NCI-H1417 treated with DMSO at 0.1 percent for 48 hours (cell line): ENCODE results near the gene FAM13A.
"Not testable (repeated sequence)": the region's sequence is repeated elsewhere in the genome, so short reads cannot be mapped to it uniquely, and the experiment has no call there.

ENCODE experiments used
- DNase-seq: peaks from one replicate; lab custom pipeline; 2025; lab: John Stamatoyannopoulos, UW

The FAM13A gene

GRCh38 chr4:88958080-88958479, 98.9 kb downstream of the FAM13A start:
- DNase-seq, result no peak

- no peak for DNase-seq
These were observed 99.4 kb downstream of the FAM13A start for GRCh38 chr4:88957570-88957969.

GRCh38 chr4:88955580-88956380, 101.2 kb downstream of the FAM13A start:
- DNase-seq, result no peak

- no peak for DNase-seq
These were observed 103.6 kb downstream of the FAM13A start for GRCh38 chr4:88953400-88953799.

- DNase-seq, result no peak
These were observed 104.9 kb downstream of the FAM13A start for GRCh38 chr4:88952081-88952480.

- no peak for DNase-seq
These were observed 107.4 kb downstream of the FAM13A start for GRCh38 chr4:88949605-88950004.

GRCh38 chr4:88940506-88940905, 116.5 kb downstream of the FAM13A start:
- DNase-seq, result no peak

- DNase-seq, result no peak
These were observed 117.3 kb downstream of the FAM13A start for GRCh38 chr4:88939697-88940096.

GRCh38 chr4:88938138-88938537, 118.8 kb downstream of the FAM13A start:
- no peak for DNase-seq

GRCh38 chr4:88937081-88937480, 119.9 kb downstream of the FAM13A start:
- DNase-seq, result no peak

- no peak for DNase-seq
These were observed 123.4 kb downstream of the FAM13A start for GRCh38 chr4:88933414-88934160.

GRCh38 chr4:88928852-88929251, 128.1 kb downstream of the FAM13A start:
- DNase-seq, result no peak

GRCh38 chr4:88927420-88927819, 129.6 kb downstream of the FAM13A start:
- no peak for DNase-seq

- DNase-seq, result no peak
These were observed 137.9 kb downstream of the FAM13A start for GRCh38 chr4:88919056-88919455.

- not testable (repeated sequence) for DNase-seq
These were observed 143.8 kb downstream of the FAM13A start for GRCh38 chr4:88913181-88913580.

- no peak for DNase-seq
These were observed 145.5 kb downstream of the FAM13A start for GRCh38 chr4:88911246-88912212.

GRCh38 chr4:88910101-88910500, 146.9 kb downstream of the FAM13A start:
- DNase-seq, result no peak

GRCh38 chr4:88908521-88908920, 148.5 kb downstream of the FAM13A start:
- no peak for DNase-seq

GRCh38 chr4:88908003-88908402, 149.0 kb downstream of the FAM13A start:
- no peak for DNase-seq

- DNase-seq, result no peak
These were observed 149.5 kb downstream of the FAM13A start for GRCh38 chr4:88907478-88907877.

- not testable (repeated sequence) for DNase-seq
These were observed 152.7 kb downstream of the FAM13A start for GRCh38 chr4:88904240-88904639.

GRCh38 chr4:88900432-88900831, 156.6 kb downstream of the FAM13A start:
- DNase-seq, result no peak
